ENCODE data around the gene SLC8A3.

The SLC8A3 gene

GRCh38 chr14:70180718-70181117 is 8.0 kb downstream of the SLC8A3 start:
- DNase-seq = no peak

DNA sequence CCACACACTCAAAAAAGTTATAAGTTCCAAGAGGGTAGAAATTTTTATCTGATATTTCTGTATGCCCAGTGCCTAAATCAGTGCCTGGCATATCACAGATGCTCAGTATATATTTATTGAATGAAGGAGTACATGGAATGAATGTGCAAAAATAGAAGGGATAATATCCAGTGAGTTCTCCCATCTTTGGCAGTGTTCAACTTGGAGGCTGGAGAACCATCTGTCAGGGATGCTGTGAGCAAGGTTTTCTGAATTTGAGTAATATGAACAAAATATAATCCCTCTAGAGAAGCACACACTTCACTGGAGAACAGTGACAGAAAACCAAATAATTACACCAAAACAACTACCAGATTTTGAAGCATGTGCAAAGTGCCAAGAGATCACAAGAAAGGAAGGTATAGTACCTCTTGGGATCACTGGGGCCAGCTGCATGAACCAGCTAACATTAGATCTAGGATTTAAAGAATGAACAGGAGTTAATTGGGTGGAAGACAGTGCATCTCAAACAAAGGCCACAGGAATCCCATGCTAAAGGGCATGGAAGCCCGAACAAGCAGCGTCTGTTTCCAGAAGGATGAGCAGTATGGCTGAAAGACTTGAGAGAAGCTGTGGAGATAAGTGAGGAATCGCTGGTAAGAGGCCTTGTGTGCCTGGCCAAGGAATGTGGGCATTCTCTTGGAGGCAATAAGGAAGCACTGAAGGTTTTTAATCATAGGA is 11.5 kb downstream of the SLC8A3 start:
- no peak for DNase-seq

DNA sequence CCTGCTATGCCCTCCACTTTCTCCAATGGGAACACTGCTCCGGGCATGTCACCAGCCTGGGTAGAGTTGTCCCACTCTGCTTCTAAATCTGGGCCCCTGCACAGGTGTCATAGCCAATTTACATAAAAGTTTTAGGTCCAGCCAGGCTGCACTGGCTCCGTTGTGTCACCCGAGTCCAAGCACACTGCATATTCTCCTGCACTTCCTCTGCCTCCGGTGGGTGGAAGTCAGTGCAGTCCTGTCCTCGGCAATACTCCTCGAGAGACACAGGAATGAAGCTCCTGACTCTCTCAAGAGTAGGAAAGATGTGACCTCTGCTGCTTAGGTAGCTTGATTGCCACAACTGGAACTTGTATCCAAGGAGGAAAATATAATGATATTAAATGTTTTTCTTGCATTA is 15.2 kb downstream of the SLC8A3 start:
- DNase-seq = no peak

GRCh38 chr14:70171726-70172125 is 17.0 kb downstream of the SLC8A3 start:
- DNase-seq = no peak

- DNase-seq = no peak
These were observed 17.8 kb downstream of the SLC8A3 start for GRCh38 chr14:70170976-70171375.

DNA sequence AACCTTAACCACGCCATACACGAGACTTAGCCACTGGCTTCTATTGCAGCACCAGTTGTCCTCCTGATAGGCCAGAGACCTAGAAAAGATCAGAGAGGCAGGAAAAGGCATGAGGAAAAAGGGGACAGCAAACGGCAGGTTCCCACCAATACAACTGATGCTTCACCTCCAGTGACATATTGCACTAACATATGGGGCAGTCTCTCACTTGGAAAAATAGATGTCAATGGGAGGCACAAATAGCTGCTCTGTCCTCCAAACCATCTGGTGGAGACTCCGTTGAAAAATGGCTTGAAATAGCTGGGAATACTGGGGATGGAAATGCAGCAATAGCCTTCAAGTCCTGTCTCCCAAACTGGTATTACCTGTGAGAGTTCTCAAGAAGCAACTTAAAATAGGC is 20.3 kb downstream of the SLC8A3 start:
- DNase-seq = no peak

- no peak for DNase-seq
These were observed 22.1 kb downstream of the SLC8A3 start for GRCh38 chr14:70166530-70167203.

DNA sequence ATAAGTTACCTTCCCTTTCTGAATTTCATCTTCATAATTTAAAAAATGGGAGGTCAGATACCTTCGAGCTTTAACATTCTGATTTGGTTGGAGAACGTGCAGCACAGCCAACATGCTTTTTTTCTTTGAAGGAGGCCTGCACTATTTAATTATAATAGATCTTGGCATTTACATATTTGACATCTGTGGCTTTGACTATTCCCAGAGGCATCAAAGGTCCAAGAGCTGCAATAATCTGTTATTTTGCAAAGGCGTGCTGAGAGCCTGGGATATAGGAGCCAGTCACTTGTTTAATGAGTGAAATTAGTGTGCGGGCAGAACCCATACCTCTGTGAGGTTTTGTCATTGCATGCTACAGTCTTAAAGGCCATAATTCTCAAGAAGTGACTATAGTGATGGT is 26.4 kb downstream of the SLC8A3 start:
- no peak for DNase-seq

GRCh38 chr14:70156592-70156991 is 32.2 kb downstream of the SLC8A3 start:
- no peak for DNase-seq

DNA sequence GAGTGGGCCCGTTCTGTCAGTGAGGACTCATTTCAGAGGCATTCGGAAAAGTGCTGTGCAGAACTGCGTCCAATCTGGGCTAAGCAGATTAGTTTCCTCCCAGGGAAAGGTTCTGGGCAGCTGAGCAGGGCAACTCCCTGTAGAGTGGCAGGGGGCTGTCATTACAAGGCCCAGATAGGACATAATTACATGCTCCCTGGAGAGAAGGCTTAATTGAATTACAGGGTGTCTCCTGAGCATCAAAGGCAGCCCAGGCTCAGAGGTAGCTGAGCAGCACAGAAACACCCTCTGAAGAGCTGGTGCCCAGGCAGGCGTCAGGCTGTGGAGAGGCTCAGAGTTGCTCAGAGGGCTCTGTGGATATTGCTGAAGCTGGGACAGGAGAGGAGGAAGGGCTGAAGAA is 36.0 kb downstream of the SLC8A3 start:
- DNase-seq = no peak

DNA sequence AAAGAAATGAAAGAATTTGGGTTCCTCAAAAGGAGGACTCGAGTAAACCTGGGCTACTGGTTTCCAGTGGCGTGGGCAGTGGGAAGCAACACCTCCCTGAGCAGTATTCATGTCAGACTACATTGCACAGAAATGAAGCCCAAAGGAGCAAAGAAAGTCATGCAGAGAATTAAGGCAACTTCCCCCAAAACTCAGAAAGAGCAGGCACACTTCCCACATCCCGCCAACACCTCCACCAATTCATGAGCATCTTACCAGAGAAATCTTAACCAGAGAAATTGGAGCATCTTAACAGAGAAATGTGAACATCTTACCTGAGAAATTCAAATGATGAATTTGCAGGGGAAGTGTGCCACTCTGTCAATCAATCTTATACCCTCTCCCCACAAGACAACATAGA is 36.7 kb downstream of the SLC8A3 start:
- DNase-seq = no peak

GRCh38 chr14:70149596-70150165 is 39.1 kb downstream of the SLC8A3 start:
- no peak for DNase-seq

- no peak for DNase-seq
These were observed 39.7 kb downstream of the SLC8A3 start for GRCh38 chr14:70148911-70149595.

- DNase-seq = no peak
These were observed 40.4 kb downstream of the SLC8A3 start for GRCh38 chr14:70148351-70148750.

DNA sequence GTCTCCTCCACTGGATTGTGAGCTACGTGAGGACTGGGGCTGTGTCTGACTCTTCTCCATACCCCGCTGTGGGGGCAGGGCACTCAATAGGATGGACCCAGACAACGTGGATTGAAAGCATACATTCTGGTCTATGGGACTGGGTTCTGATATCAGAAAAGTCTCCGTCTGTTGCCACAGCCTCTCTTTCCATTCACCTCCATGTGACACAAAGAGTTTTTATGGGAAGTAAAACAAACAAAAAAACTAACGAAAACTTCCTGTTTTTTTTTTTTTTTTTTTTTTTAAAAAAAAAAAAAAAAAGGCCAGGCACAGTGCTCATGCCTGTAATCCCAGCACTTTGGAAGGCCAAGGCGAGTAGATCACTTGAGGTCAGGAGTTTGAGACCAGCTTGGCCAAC is 44.7 kb downstream of the SLC8A3 start:
- DNase-seq = no peak

GRCh38 chr14:70143306-70143705 is 45.4 kb downstream of the SLC8A3 start:
- DNase-seq = no peak

DNA sequence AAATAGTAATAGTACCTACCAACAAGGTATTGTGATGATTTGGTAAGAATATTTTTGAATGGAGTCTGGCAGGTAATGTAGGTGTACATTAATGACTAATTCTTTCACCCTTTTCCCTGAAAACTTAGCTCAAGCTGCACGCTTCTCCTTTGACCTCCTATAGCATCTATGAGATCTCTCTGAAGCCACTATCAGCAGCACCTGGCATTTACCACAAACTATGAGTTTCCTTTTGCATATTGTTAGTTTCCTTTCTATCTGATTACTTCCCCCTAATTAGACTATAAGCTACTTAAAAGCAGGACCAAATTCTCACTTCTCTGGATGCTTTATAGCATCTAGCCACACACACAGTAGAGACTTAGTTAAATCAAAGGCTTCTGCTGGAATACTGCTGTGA is 48.1 kb downstream of the SLC8A3 start:
- DNase-seq = no peak

DNA sequence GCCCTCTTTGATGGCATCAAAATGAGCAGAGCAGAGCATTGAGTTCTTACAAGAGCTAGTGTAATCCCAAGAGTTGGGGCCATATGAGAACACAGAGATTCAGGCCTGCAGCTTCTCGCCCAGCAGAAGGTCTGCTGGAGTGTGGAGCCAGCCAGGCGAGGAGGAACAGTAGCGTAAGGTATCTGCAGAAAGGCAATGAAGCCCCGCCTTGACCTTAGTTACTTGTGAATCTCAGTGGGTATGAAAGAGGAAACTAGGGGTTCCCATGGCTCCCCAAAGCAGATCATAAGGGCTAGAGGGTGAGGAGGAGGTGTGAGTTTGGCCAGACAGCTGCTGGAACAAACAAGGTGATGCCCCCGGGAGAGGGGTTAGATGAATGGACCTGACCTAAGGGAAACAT is 49.4 kb downstream of the SLC8A3 start:
- DNase-seq = no peak

- DNase-seq = no peak
These were observed 51.0 kb downstream of the SLC8A3 start for GRCh38 chr14:70137788-70138187.

GRCh38 chr14:70133461-70133860 is 55.3 kb downstream of the SLC8A3 start:
- no peak for DNase-seq

GRCh38 chr14:70130482-70130881 is 58.3 kb downstream of the SLC8A3 start:
- DNase-seq = no peak

DNA sequence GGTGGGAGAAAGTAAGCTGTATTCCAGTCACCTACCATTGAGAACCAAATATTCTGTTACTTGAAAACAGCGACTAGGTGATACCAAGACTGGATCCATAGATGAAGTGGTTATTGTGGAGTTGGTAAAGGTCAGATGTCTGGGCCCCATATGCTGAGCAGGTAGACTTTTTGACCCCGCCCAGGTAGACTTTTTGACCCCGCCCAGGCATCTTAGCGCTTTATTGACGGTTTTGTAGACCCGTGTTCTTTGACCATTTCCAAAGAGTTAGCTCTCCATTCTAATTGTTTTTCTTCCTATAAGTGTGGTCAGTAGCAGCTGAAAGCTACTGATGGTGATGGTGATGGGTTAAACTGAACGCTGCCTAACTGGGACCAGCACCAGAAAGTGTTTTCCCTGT is 61.6 kb downstream of the SLC8A3 start:
- no peak for DNase-seq

DNA sequence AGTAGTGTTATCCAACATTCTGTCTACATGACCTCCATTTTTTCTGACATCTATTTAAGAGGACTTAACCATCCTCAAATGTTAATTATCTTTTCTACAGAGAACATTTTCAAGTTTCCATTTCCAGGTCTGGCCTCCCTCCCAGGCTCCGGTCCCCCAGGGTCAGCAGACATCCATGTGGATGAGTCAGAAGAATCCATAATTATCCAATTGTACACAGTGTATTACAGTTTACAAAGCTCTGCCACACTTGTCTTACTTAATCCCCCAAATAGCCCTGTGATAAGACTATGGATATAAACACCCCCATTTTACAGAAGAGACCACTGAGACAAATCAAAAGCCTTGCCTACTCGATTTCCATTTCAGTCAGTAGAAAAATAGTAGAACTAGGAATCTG is 65.0 kb downstream of the SLC8A3 start:
- no peak for DNase-seq

All from right kidney (tissue), 1 donor.